Esophagus squamous epithelium (tissue), 4 donors: Measurements from ENCODE around the gene TOMT.

Experiments used
- CTCF ChIP-seq, 6 experiments: fragments of 450-650 bp in 4 of 6; fragments of 200-600 bp in 2 of 6; sonication (generic) in 2 of 6; IDR thresholded peaks; one replicate each; pipeline ENCODE4 v1.5.1; 2016 to 2019; ENCODE audit warnings: antibody characterized with exemption in 6 of 6, mild to moderate bottlenecking in 4 of 6, moderate library complexity in 4 of 6
- POLR2A ChIP-seq, 4 donors: fragments of 450-650 bp; IDR thresholded peaks; one replicate each; pipeline ENCODE4 v1.6.1; 2017; ENCODE audit warnings: antibody characterized with exemption in 4 of 4, mild to moderate bottlenecking in 4 of 4, moderate library complexity in 3 of 4

- TF ChIP-seq CTCF (IDR thresholded peaks at IDR 0.05) = peak in 4 of 6 experiments; percentile 9 to 28 (median 15)
- TF ChIP-seq POLR2A (IDR thresholded peaks at IDR 0.05) = peak in 3 of 4 donors; percentile 88 to 98 (median 95)
Measured at GRCh38 chr11:72112143-72112977, 6.6 kb downstream of the TOMT start, which contains the start of gene ANAPC15.
